BE2C (cell line): ENCODE results near the gene SPAG16.

Experiments used
- DNase-seq: peaks from one replicate; pipeline ENCODE4 v3.0.0-alpha.2; 2020
- H3K27me3 ChIP-seq: fragments of 250-450 bp; sonication (Bioruptor Pico); 2 replicates; pipeline ENCODE4 v1.5.1; 2020; ENCODE audit warnings: mild to moderate bottlenecking
- H3K36me3 ChIP-seq: fragments of 250-450 bp; sonication (Bioruptor Pico); 2 replicates; pipeline ENCODE4 v1.5.1; 2020; ENCODE audit warnings: mild to moderate bottlenecking
- H3K4me1 ChIP-seq: fragments of 250-450 bp; sonication (Bioruptor Pico); 2 replicates; pipeline ENCODE4 v1.5.1; 2020
- H3K4me3 ChIP-seq: 2 replicates; pipeline ENCODE4 v1.5.1; 2011; ENCODE audit warnings: low read depth, low read length
- H3K9me3 ChIP-seq: fragments of 250-450 bp; sonication (Bioruptor Pico); 2 replicates; pipeline ENCODE4 v1.5.1; 2020
- TF ChIP-seq, protein P1 (sequence below): IDR thresholded peaks from 2 replicates; pipeline ENCODE4 v1.5.1; 2012; ENCODE audit warnings: mild to moderate bottlenecking, low read depth, low read length

SPAG16 gene

DNA sequence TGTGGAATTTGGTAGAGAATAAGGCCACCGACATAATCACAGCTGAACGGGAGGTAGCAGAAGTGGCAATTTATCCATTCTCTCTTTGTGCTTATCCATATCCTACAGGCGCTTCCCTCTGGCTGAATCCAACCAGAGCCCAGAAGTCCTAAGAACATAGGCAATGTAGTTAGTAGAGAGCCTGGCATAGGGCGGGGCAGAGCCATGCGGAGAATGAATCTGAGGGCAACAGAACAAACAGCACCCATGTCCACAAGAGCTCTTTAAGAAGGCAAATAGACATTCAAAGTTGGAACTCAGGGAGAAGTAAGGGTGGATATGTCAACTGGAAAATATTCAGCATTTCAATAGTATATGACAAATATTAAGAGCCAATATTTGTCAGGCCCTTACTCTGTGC lies 820.7 kb downstream of the SPAG16 start:
- no peaks in the 10 kb centered on the region for H3K27me3 ChIP-seq
- TF ChIP-seq, protein P1, sequence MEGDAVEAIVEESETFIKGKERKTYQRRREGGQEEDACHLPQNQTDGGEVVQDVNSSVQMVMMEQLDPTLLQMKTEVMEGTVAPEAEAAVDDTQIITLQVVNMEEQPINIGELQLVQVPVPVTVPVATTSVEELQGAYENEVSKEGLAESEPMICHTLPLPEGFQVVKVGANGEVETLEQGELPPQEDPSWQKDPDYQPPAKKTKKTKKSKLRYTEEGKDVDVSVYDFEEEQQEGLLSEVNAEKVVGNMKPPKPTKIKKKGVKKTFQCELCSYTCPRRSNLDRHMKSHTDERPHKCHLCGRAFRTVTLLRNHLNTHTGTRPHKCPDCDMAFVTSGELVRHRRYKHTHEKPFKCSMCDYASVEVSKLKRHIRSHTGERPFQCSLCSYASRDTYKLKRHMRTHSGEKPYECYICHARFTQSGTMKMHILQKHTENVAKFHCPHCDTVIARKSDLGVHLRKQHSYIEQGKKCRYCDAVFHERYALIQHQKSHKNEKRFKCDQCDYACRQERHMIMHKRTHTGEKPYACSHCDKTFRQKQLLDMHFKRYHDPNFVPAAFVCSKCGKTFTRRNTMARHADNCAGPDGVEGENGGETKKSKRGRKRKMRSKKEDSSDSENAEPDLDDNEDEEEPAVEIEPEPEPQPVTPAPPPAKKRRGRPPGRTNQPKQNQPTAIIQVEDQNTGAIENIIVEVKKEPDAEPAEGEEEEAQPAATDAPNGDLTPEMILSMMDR = no peak
- H3K9me3 ChIP-seq = no peaks in the 10 kb centered on the region
- H3K4me1 ChIP-seq = peaks cover 5% of the 10 kb centered on the region; the same call in 1 of the 2 replicates
- H3K4me3 ChIP-seq = no peak overlapping the region
- H3K36me3 ChIP-seq = no peaks in the 10 kb centered on the region
- no peak for DNase-seq

GRCh38 chr2:214107726-214108125 lies 823.5 kb downstream of the SPAG16 start:
- Histone ChIP-seq H3K4me3 (no peak overlapping the region), H3K27me3 (no peaks in the 10 kb centered on the region), H3K9me3 (no peaks in the 10 kb centered on the region), H3K36me3 (no peaks in the 10 kb centered on the region), H3K4me1 (peaks cover 5% of the 10 kb centered on the region; the same call in 1 of the 2 replicates)
- DNase-seq = no peak
- TF ChIP-seq, protein P1 = no peak

DNA sequence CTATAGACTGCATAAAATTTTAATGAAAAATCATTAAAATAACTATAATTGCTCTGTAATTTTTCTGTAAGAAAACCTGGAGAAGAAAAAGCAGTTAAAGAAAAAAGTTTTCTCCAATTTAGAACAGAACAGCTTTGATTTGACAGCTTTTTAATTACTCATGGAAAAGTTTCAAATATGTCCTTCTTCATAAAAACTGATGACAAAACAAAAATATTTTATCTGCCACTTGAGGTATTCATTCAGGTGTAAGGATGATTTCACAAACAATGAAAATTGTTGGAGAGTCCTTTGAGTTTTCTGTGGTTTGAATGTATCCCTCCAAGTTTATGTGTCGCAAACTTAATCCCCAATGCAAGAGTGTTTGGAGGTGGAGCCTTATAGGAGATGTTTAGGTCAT lies 824.3 kb downstream of the SPAG16 start:
- TF ChIP-seq, protein P1 = no peak
- Histone ChIP-seq H3K27me3 (no peaks in the 10 kb centered on the region), H3K4me1 (no peaks in the 10 kb centered on the region), H3K36me3 (no peaks in the 10 kb centered on the region), H3K9me3 (no peaks in the 10 kb centered on the region), H3K4me3 (no peak overlapping the region)
- no peak for DNase-seq

GRCh38 chr2:214117054-214117453 lies 832.8 kb downstream of the SPAG16 start:
- Histone ChIP-seq H3K4me3 (no peak overlapping the region), H3K36me3 (no peaks in the 10 kb centered on the region), H3K27me3 (no peaks in the 10 kb centered on the region), H3K4me1 (no peaks in the 10 kb centered on the region), H3K9me3 (peaks cover 6% of the 10 kb centered on the region; the same call in 1 of the 2 replicates)
- TF ChIP-seq, protein P1 = no peak
- no peak for DNase-seq

GRCh38 chr2:214126135-214126534 lies 841.9 kb downstream of the SPAG16 start:
- Histone ChIP-seq H3K4me1 (peaks cover 3% of the 10 kb centered on the region), H3K36me3 (no peaks in the 10 kb centered on the region), H3K27me3 (no peaks in the 10 kb centered on the region), H3K9me3 (no peaks in the 10 kb centered on the region), H3K4me3 (no peak overlapping the region)
- DNase-seq = no peak
- TF ChIP-seq, protein P1 = no peak

DNA sequence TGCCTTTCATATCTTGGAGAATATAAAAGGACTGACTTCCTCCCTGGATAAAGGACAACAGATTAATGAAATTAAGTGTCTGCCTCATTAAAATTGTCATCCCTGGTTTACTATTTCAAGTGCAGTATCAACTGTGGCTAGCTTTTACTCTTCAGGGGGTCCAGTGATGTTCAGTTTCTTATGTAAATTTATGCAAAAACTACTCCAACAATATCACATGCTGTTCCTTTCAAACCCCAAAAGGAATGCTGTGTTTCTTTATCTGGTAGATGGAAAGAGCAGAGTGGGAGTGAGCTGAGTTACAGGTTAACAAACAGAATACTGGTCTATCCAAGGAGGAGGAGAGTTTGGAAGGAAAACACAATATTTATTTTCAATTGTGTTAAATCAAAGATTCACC lies 842.9 kb downstream of the SPAG16 start:
- Histone ChIP-seq H3K4me1 (peaks cover 3% of the 10 kb centered on the region), H3K27me3 (no peaks in the 10 kb centered on the region), H3K4me3 (no peak overlapping the region), H3K36me3 (no peaks in the 10 kb centered on the region), H3K9me3 (no peaks in the 10 kb centered on the region)
- TF ChIP-seq, protein P1 = no peak
- DNase-seq = no peak
